Measurements from ENCODE around the gene MDN1. TPM values are rescaled to one million over a fixed set of nuclear protein-coding genes. Genes with fewer than 3 reads are reported as not detected.
A peak's percentile ranks its signal among the peaks of the same experiment; 100 is the strongest.

MDN1 gene, protein sequence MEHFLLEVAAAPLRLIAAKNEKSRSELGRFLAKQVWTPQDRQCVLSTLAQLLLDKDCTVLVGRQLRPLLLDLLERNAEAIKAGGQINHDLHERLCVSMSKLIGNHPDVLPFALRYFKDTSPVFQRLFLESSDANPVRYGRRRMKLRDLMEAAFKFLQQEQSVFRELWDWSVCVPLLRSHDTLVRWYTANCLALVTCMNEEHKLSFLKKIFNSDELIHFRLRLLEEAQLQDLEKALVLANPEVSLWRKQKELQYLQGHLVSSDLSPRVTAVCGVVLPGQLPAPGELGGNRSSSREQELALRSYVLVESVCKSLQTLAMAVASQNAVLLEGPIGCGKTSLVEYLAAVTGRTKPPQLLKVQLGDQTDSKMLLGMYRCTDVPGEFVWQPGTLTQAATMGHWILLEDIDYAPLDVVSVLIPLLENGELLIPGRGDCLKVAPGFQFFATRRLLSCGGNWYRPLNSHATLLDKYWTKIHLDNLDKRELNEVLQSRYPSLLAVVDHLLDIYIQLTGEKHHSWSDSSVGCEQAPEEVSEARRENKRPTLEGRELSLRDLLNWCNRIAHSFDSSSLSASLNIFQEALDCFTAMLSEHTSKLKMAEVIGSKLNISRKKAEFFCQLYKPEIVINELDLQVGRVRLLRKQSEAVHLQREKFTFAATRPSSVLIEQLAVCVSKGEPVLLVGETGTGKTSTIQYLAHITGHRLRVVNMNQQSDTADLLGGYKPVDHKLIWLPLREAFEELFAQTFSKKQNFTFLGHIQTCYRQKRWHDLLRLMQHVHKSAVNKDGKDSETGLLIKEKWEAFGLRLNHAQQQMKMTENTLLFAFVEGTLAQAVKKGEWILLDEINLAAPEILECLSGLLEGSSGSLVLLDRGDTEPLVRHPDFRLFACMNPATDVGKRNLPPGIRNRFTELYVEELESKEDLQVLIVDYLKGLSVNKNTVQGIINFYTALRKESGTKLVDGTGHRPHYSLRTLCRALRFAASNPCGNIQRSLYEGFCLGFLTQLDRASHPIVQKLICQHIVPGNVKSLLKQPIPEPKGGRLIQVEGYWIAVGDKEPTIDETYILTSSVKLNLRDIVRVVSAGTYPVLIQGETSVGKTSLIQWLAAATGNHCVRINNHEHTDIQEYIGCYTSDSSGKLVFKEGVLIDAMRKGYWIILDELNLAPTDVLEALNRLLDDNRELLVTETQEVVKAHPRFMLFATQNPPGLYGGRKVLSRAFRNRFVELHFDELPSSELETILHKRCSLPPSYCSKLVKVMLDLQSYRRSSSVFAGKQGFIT (N-terminal part only)
- 32.2 TPM for polyA plus RNA-seq (2013)

DNA sequence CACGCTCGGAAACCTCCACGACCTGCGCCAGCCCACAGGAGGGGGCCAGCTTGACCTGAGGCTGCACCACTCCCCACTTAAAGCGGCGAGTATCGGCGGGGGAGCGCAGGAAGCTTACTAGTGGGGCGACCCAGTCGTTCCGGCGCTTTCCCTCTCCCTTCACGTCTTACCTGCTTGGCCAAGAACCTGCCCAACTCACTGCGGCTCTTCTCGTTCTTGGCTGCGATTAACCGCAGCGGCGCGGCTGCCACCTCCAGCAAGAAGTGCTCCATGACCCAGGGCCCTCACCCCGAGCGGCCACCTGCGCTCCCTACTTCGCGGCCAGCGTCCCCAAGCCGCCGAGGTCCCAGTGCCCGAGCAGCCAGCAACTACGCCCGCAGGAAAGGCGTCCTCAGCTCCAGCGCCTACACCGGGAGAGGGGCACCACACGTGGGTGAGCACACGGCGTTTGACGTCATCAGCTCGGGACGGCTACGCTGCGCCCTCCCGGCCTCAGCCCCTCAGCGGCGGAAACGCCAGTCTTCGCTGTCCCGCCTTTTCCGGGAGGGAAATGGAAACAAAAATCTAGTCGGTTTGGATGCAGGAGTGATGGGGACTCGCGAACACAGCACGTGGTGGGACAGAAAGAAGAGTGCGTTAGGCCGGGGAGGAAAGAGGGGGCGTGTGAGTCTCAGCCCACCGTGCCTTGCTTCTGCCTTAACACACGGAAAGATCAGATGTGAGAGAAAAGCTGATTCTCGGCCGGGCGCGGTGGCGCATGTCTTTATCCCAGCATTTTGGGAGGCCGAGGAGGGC lies at the start of gene MDN1:
MDN1 (minus strand) TSS at position 459 of the 795 bp plus-strand sequence; CDS start at position 272, 187 bp downstream.
- ChIA-PET POLR2A (interaction anchor here (1.1 to 1.5 kb wide), 2 partner anchors 10 to 11 kb away, joined by 3 to 5 read pairs; no protein-coding TSS in a partner anchor), CTCF (interaction anchor here (0.5 to 2.7 kb wide), 8 partner anchors 9 to 121 kb away, joined by 3 to 16 read pairs (median 4); partner anchors contain the start of gene CASP8AP2)
- H3K4me1 ChIP-seq (ENCODE audit: control extremely low read depth in 1 of 4, control insufficient read depth in 4 of 4, insufficient read depth in 4 of 4, low read length in 3 of 4) = peaks cover 7 to 23% (median 14%) of the 10 kb centered on the region in 4 experiments
- H3K4me3 ChIP-seq (ENCODE audit: control insufficient read depth in 1 of 7, extremely low read depth in 1 of 7, insufficient read depth in 4 of 7, low read depth in 2 of 7, low read length in 6 of 7) = peak within 1 kb of the TSS; percentile 81 to 99 (median 93)
- no peaks in the 10 kb centered on the region for H3K9me3 ChIP-seq (ENCODE audit: control extremely low read depth in 1 of 5, control insufficient read depth in 4 of 5, insufficient read depth in 2 of 5, low read depth in 1 of 5, low read length in 4 of 5)
- peaks cover 0 to 7% (median 0%) of the 10 kb centered on the region in 4 experiments for H3K36me3 ChIP-seq (ENCODE audit: control insufficient read depth in 4 of 4, insufficient read depth in 4 of 4, low read length in 3 of 4)
- whole genome bisulfite sequencing (ENCODE audit: insufficient coverage) = 0% methylated on average over 63 of the region's 65 CpGs
- DNase-seq = peak; percentile 96
- no peaks in the 10 kb centered on the region for H3K27me3 ChIP-seq (replicated peaks in 2 of 5; ENCODE audit: control insufficient read depth in 4 of 5, insufficient read depth in 5 of 5, low read length in 4 of 5)
- H3K27ac ChIP-seq (ENCODE audit: insufficient read depth in 1 of 2, low read depth in 1 of 2, low read length in 2 of 2, poor library complexity in 1 of 2, severe bottlenecking in 2 of 2) = peak within 1 kb of the TSS; percentile 58 to 81

DNA sequence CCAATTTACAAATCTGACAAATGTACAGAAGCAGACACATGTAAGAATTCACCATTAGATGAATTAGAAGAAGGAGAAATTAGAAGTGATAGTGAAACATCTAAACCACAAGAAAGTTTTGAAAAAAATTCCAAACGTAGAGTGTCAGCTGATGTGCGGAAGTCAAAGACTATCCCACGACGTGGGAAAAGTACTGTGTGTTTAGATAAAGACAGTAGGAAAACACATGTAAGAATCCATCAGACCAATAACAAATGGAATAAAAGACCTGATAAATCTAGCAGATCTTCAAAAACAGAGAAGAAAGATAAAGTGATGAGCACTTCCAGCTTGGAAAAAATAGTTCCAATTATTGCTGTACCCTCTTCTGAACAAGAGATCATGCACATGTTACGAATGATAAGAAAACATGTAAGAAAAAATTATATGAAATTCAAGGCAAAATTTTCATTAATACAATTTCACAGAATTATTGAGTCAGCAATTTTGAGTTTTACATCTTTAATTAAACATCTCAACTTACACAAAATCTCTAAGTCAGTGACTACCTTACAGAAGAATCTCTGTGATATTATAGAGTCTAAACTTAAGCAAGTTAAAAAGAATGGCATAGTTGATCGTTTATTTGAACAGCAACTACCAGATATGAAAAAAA lies 46.6 kb upstream of the MDN1 start:
- H3K4me1 ChIP-seq (ENCODE audit: control extremely low read depth in 1 of 4, control insufficient read depth in 4 of 4, insufficient read depth in 4 of 4, low read length in 3 of 4) = no peaks in the 10 kb centered on the region
- WGBS (ENCODE audit: insufficient coverage) = 100% methylated on average over 1 of the region's 6 CpGs
- no peak overlapping the region for H3K4me3 ChIP-seq (ENCODE audit: control insufficient read depth in 1 of 7, extremely low read depth in 1 of 7, insufficient read depth in 4 of 7, low read depth in 2 of 7, low read length in 6 of 7)
- H3K27ac ChIP-seq (ENCODE audit: insufficient read depth in 1 of 2, low read depth in 1 of 2, low read length in 2 of 2, poor library complexity in 1 of 2, severe bottlenecking in 2 of 2) = no peak overlapping the region
- ChIA-PET POLR2A (no interaction called here), CTCF (no interaction called here)
- peaks cover 0 to 3% (median 0%) of the 10 kb centered on the region in 5 experiments for H3K9me3 ChIP-seq (ENCODE audit: control extremely low read depth in 1 of 5, control insufficient read depth in 4 of 5, insufficient read depth in 2 of 5, low read depth in 1 of 5, low read length in 4 of 5)
- DNase-seq = no peak
- no peaks in the 10 kb centered on the region for H3K27me3 ChIP-seq (replicated peaks in 2 of 5; ENCODE audit: control insufficient read depth in 4 of 5, insufficient read depth in 5 of 5, low read length in 4 of 5)
- H3K36me3 ChIP-seq (ENCODE audit: control insufficient read depth in 4 of 4, insufficient read depth in 4 of 4, low read length in 3 of 4) = peaks cover 27 to 71% (median 60%) of the 10 kb centered on the region in 4 experiments

DNA sequence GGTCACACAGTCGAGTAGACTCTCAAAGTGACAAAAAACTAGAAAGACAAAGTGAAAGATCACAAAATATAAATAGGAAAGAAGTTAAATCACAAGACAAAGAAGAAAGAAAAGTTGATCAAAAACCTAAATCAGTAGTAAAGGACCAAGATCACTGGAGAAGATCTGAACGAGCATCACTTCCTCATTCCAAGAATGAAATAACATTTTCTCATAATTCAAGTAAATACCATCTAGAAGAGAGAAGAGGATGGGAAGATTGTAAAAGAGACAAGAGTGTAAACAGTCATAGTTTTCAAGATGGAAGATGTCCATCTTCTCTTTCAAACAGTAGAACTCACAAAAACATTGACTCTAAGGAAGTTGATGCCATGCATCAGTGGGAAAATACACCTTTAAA lies 43.1 kb upstream of the MDN1 start:
- H3K4me1 ChIP-seq (ENCODE audit: control extremely low read depth in 1 of 4, control insufficient read depth in 4 of 4, insufficient read depth in 4 of 4, low read length in 3 of 4) = no peaks in the 10 kb centered on the region
- H3K4me3 ChIP-seq (ENCODE audit: control insufficient read depth in 1 of 7, extremely low read depth in 1 of 7, insufficient read depth in 4 of 7, low read depth in 2 of 7, low read length in 6 of 7) = no peak overlapping the region
- H3K9me3 ChIP-seq (ENCODE audit: control extremely low read depth in 1 of 5, control insufficient read depth in 4 of 5, insufficient read depth in 2 of 5, low read depth in 1 of 5, low read length in 4 of 5) = peaks cover 0 to 3% (median 0%) of the 10 kb centered on the region in 5 experiments
- H3K27ac ChIP-seq (ENCODE audit: insufficient read depth in 1 of 2, low read depth in 1 of 2, low read length in 2 of 2, poor library complexity in 1 of 2, severe bottlenecking in 2 of 2) = no peak overlapping the region
- ChIA-PET CTCF (no interaction called here), POLR2A (interaction anchor here (0.7 kb wide), 1 partner anchor 27 kb away, joined by 3 read pairs; no protein-coding TSS in a partner anchor)
- no peaks in the 10 kb centered on the region for H3K27me3 ChIP-seq (replicated peaks in 2 of 5; ENCODE audit: control insufficient read depth in 4 of 5, insufficient read depth in 5 of 5, low read length in 4 of 5)
- WGBS (ENCODE audit: insufficient coverage) = no CpG with 5 or more reads among the region's 2 CpGs
- DNase-seq = no peak
- peaks cover 37 to 82% (median 55%) of the 10 kb centered on the region in 4 experiments for H3K36me3 ChIP-seq (ENCODE audit: control insufficient read depth in 4 of 4, insufficient read depth in 4 of 4, low read length in 3 of 4)

DNA sequence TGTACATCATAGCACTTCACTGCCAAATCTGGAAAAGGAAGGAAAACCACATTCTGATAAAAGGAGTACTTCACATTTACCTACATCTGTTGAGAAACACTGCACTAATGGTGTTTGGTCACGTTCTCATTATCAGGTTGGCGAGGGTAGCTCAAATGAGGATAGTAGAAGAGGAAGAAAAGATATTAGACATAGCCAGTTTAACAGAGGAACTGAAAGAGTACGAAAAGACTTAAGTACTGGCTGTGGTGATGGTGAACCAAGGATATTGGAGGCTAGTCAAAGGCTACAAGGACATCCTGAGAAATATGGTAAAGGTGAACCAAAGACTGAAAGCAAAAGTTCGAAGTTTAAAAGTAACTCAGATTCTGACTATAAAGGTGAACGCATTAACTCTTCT lies 42.7 kb upstream of the MDN1 start:
- Histone ChIP-seq H3K9me3 (ENCODE audit: control extremely low read depth in 1 of 5, control insufficient read depth in 4 of 5, insufficient read depth in 2 of 5, low read depth in 1 of 5, low read length in 4 of 5) (peaks cover 0 to 3% (median 0%) of the 10 kb centered on the region in 5 experiments), H3K4me3 (ENCODE audit: control insufficient read depth in 1 of 7, extremely low read depth in 1 of 7, insufficient read depth in 4 of 7, low read depth in 2 of 7, low read length in 6 of 7) (no peak overlapping the region), H3K36me3 (ENCODE audit: control insufficient read depth in 4 of 4, insufficient read depth in 4 of 4, low read length in 3 of 4) (peaks cover 33 to 81% (median 51%) of the 10 kb centered on the region in 4 experiments), H3K4me1 (ENCODE audit: control extremely low read depth in 1 of 4, control insufficient read depth in 4 of 4, insufficient read depth in 4 of 4, low read length in 3 of 4) (no peaks in the 10 kb centered on the region), H3K27ac (ENCODE audit: insufficient read depth in 1 of 2, low read depth in 1 of 2, low read length in 2 of 2, poor library complexity in 1 of 2, severe bottlenecking in 2 of 2) (no peak overlapping the region), H3K27me3 (replicated peaks in 2 of 5; ENCODE audit: control insufficient read depth in 4 of 5, insufficient read depth in 5 of 5, low read length in 4 of 5) (no peaks in the 10 kb centered on the region)
- 93% methylated on average over 2 of the region's 5 CpGs for WGBS (ENCODE audit: insufficient coverage)
- DNase-seq = no peak
- CTCF ChIA-PET = no interaction called here
- POLR2A ChIA-PET = no interaction called here

DNA sequence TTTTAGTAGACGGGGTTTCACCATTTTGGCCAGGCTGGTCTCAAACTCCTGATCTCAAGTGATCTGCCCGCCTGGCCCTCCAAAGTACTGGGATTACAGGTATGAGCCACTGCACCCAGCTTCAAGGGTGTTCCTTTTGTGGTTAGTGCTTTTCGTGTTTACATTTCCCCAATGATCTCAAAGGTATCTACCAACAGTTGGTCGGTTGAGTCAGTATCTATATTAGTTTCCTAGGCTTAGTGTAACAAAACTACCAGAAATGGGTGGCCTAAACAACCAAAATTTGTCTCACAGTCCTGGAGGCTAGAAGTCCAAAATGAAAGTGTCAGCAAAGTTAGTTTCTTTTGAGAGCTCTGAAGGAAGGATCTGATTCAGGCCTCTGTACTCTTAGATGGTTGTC lies 40.1 kb upstream of the MDN1 start:
- no peak overlapping the region for H3K27ac ChIP-seq (ENCODE audit: insufficient read depth in 1 of 2, low read depth in 1 of 2, low read length in 2 of 2, poor library complexity in 1 of 2, severe bottlenecking in 2 of 2)
- peaks cover 30 to 75% (median 47%) of the 10 kb centered on the region in 4 experiments for H3K36me3 ChIP-seq (ENCODE audit: control insufficient read depth in 4 of 4, insufficient read depth in 4 of 4, low read length in 3 of 4)
- no peaks in the 10 kb centered on the region for H3K4me1 ChIP-seq (ENCODE audit: control extremely low read depth in 1 of 4, control insufficient read depth in 4 of 4, insufficient read depth in 4 of 4, low read length in 3 of 4)
- H3K27me3 ChIP-seq (replicated peaks in 2 of 5; ENCODE audit: control insufficient read depth in 4 of 5, insufficient read depth in 5 of 5, low read length in 4 of 5) = no peaks in the 10 kb centered on the region
- no CpG with 5 or more reads among the region's 4 CpGs for WGBS (ENCODE audit: insufficient coverage)
- DNase-seq = no peak
- ChIA-PET CTCF (no interaction called here), POLR2A (no interaction called here)
- H3K4me3 ChIP-seq (ENCODE audit: control insufficient read depth in 1 of 7, extremely low read depth in 1 of 7, insufficient read depth in 4 of 7, low read depth in 2 of 7, low read length in 6 of 7) = no peak overlapping the region
- peaks cover 0 to 3% (median 0%) of the 10 kb centered on the region in 5 experiments for H3K9me3 ChIP-seq (ENCODE audit: control extremely low read depth in 1 of 5, control insufficient read depth in 4 of 5, insufficient read depth in 2 of 5, low read depth in 1 of 5, low read length in 4 of 5)

DNA sequence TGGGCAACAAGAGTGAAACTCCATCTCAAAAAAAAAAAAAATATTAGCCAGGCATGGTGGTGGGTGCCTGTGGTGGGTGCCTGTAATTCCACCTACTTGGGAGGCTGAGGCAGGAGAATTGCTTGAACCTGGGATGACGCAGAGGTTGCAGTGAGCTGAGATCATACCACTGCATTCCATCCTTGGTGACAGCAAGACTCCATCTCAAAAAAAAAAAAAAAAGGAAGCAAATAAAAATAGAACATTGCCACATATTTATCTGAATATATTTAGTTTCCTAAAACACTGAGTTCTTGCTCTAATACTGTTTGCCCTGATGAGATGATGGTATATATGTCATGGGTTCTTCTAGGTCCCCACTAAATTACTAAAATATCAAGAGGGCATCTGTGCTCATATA lies 38.4 kb upstream of the MDN1 start:
- Histone ChIP-seq H3K4me3 (ENCODE audit: control insufficient read depth in 1 of 7, extremely low read depth in 1 of 7, insufficient read depth in 4 of 7, low read depth in 2 of 7, low read length in 6 of 7) (no peak overlapping the region), H3K27me3 (replicated peaks in 2 of 5; ENCODE audit: control insufficient read depth in 4 of 5, insufficient read depth in 5 of 5, low read length in 4 of 5) (no peaks in the 10 kb centered on the region), H3K4me1 (ENCODE audit: control extremely low read depth in 1 of 4, control insufficient read depth in 4 of 4, insufficient read depth in 4 of 4, low read length in 3 of 4) (no peaks in the 10 kb centered on the region), H3K9me3 (ENCODE audit: control extremely low read depth in 1 of 5, control insufficient read depth in 4 of 5, insufficient read depth in 2 of 5, low read depth in 1 of 5, low read length in 4 of 5) (no peaks in the 10 kb centered on the region), H3K27ac (ENCODE audit: insufficient read depth in 1 of 2, low read depth in 1 of 2, low read length in 2 of 2, poor library complexity in 1 of 2, severe bottlenecking in 2 of 2) (no peak overlapping the region), H3K36me3 (ENCODE audit: control insufficient read depth in 4 of 4, insufficient read depth in 4 of 4, low read length in 3 of 4) (peaks cover 21 to 75% (median 41%) of the 10 kb centered on the region in 4 experiments)
- ChIA-PET POLR2A (no interaction called here), CTCF (interaction anchor here (0.7 to 0.9 kb wide), 2 partner anchors 38 to 1854 kb away, joined by 3 to 4 read pairs; partner anchors contain the start of gene MDN1)
- 100% methylated on average over 1 of the region's 1 CpG for WGBS (ENCODE audit: insufficient coverage)
- no peak for DNase-seq

All from common myeloid progenitor, CD34-positive (primary cell).